Upper lobe of right lung (tissue), 1 donor: Measurements from ENCODE around the gene GPR6. TPM values are rescaled to one million over a fixed set of nuclear protein-coding genes. Genes with fewer than 3 reads are reported as not detected.

Experiments
- ATAC-seq: fragments of 200-7000 bp; cut with Tn5 transposase; one replicate; pipeline ENCODE4 v1.9.1; 2020; ENCODE audit warnings: mild to moderate bottlenecking, moderate library complexity
- DNase-seq: peaks from one replicate; pipeline ENCODE4 v3.0.0-alpha.2; 2020
- H3K27ac ChIP-seq: fragments of 200-600 bp; one replicate; pipeline ENCODE4 v1.8.0; 2022
- H3K27me3 ChIP-seq: fragments of 200-600 bp; one replicate; pipeline ENCODE4 v1.8.0; 2022; ENCODE audit warnings: mild to moderate bottlenecking
- H3K36me3 ChIP-seq: fragments of 200-600 bp; one replicate; pipeline ENCODE4 v1.8.0; 2022
- H3K4me1 ChIP-seq: fragments of 200-600 bp; one replicate; pipeline ENCODE4 v1.8.0; 2022
- H3K4me3 ChIP-seq: fragments of 200-600 bp; one replicate; pipeline ENCODE4 v1.8.0; 2022; ENCODE audit warnings: mild to moderate bottlenecking
- H3K9me3 ChIP-seq: fragments of 200-600 bp; one replicate; pipeline ENCODE4 v1.8.0; 2022
- CTCF ChIP-seq: fragments of 200-600 bp; IDR thresholded peaks from one replicate; pipeline ENCODE4 v1.8.0; 2022; ENCODE audit warnings: antibody characterized with exemption
- intact Hi-C: fragments of 100-400 bp; cut with DNase I; formaldehyde crosslinking; loops from one replicate; pipeline ENCODE4 v1.11.0; 2022
- total RNA-seq: library from RNA; stranded (reverse); fragmentation: NEBNext Ultra II Directional; extraction: Animal tissue kit (Norgen Biotek cat#: 25700); gene quantifications from one replicate; pipeline ENCODE4 v1.2.1, GENCODE V29; 2021
- donor health status: DM: no; HTN: yes; CAD: no; lungs with severe emphysema.

Gene GPR6
- total RNA-seq, 1 donor from 2014 or later: not detected

DNA sequence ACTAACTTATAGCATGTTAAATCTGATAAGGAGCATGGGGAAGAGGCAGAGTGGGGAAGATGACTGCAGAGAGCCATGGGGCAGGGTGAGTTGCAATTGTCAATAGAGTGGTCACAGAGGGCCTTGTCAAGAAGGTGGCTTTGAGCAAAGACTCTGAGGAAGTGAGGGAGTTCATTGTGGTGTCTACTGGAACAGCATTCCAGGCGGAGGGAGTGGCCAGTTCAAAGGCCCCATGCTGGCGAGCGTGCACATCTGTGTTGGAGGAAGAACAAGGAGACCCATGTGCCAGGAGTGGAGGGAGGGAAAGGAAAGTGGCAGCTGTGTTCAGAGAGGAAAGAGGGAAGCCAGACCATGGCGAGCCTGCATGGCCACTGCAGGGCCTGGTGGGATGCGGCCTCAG lies 15.8 kb upstream of the GPR6 start:
- Histone ChIP-seq H3K27ac (no peak overlapping the region), H3K4me3 (no peak overlapping the region), H3K36me3 (no peaks in the 10 kb centered on the region), H3K9me3 (no peaks in the 10 kb centered on the region), H3K27me3 (no peaks in the 10 kb centered on the region), H3K4me1 (no peaks in the 10 kb centered on the region)
- no peak for TF ChIP-seq CTCF
- intact Hi-C loops: no loop called here
- DNase-seq (no peak), ATAC-seq (no peak)

GRCh38 chr6:109963598-109964170 lies 14.4 kb upstream of the GPR6 start:
- ATAC-seq (no peak), DNase-seq (no peak)
- no peaks in the 10 kb centered on the region for H3K4me1 ChIP-seq
- no peak overlapping the region for H3K4me3 ChIP-seq
- H3K9me3 ChIP-seq: no peaks in the 10 kb centered on the region
- no peaks in the 10 kb centered on the region for H3K27me3 ChIP-seq
- H3K27ac ChIP-seq: no peak overlapping the region
- no peaks in the 10 kb centered on the region for H3K36me3 ChIP-seq
- intact Hi-C loops: no loop called here
- TF ChIP-seq CTCF: no peak

DNA sequence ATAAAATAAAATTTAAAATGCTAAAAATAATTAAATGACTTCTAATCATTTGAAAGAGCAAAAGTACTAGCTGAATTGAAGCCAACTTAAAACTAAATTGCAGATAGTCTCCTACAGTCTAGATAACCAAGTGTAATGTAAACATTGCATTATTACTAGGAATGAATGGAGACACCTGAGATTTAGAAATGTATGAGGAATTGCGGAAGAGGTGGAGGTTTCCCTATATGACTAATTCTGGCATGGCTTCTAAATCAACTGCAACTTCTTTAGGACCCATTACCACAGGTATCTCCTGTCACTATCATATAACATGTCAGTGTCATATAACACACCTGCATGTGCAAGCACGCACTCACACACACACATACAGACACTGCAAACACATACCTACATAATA lies 13.2 kb upstream of the GPR6 start:
- Histone ChIP-seq H3K27ac (no peak overlapping the region), H3K4me1 (no peaks in the 10 kb centered on the region), H3K36me3 (no peaks in the 10 kb centered on the region), H3K9me3 (no peaks in the 10 kb centered on the region), H3K4me3 (no peak overlapping the region), H3K27me3 (no peaks in the 10 kb centered on the region)
- ATAC-seq: no peak
- DNase-seq: no peak
- no peak for TF ChIP-seq CTCF
- intact Hi-C loops: no loop called here

GRCh38 chr6:109966299-109966698 lies 11.8 kb upstream of the GPR6 start:
- ATAC-seq (no peak), DNase-seq (no peak)
- Histone ChIP-seq H3K27ac (no peak overlapping the region), H3K4me3 (no peak overlapping the region), H3K4me1 (no peaks in the 10 kb centered on the region), H3K27me3 (no peaks in the 10 kb centered on the region), H3K36me3 (no peaks in the 10 kb centered on the region), H3K9me3 (no peaks in the 10 kb centered on the region)
- no peak for TF ChIP-seq CTCF
- intact Hi-C loops: no loop called here

DNA sequence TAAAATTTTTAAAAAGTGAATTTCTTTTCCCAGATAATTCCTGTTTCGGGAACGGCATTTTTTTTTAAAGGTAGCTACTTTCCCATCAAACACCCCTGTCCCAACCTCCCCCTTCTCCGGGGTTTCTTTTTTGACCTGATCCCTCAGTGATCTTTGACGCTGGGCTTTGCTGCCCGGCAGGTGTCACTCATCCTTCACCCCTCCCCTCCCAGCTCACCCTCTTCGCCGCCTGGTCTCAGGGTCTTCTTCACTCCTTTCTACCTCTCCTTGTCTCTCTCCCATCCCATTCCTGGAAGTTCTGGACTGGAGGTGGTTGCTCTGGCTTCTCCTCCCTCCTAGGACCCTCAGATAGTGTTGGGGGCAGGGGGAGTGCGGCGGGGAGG lies 329 bp upstream of the GPR6 start:
- no peak overlapping the region for H3K27ac ChIP-seq
- H3K27me3 ChIP-seq: peaks cover 39% of the 10 kb centered on the region
- no peak for TF ChIP-seq CTCF
- H3K36me3 ChIP-seq: no peaks in the 10 kb centered on the region
- H3K4me1 ChIP-seq: no peaks in the 10 kb centered on the region
- no peaks in the 10 kb centered on the region for H3K9me3 ChIP-seq
- intact Hi-C loops: no loop called here
- DNase-seq: no peak
- no peak overlapping the region for H3K4me3 ChIP-seq
- ATAC-seq: no peak
